T-helper 1 cell treated with Interleukin-12 subunit alpha and Interleukin-12 subunit beta and Interleukin-4 antibody, amounts not matched to agents 30 μg/mL and 1 μg/mL, for 36 hours (primary cell): ENCODE measurements around the gene MROH8.
A peak's percentile ranks its signal among the peaks of the same experiment; 100 is the strongest.
"Not testable (repeated sequence)": the region's sequence is repeated elsewhere in the genome, so short reads cannot be mapped to it uniquely, and the experiment has no call there.

ENCODE experiments used
- H3K27ac Mint-ChIP-seq: one replicate; pipeline ENCODE4 v1.8.0; 2021; ENCODE audit warnings: mild to moderate bottlenecking, mixed read lengths
- H3K27me3 Mint-ChIP-seq: one replicate; pipeline ENCODE4 v1.8.0; 2021; ENCODE audit warnings: low read depth, mixed read lengths
- H3K36me3 Mint-ChIP-seq: one replicate; pipeline ENCODE4 v1.8.0; 2021; ENCODE audit warnings: low read depth, mixed read lengths
- H3K4me1 Mint-ChIP-seq: one replicate; pipeline ENCODE4 v1.8.0; 2021; ENCODE audit warnings: low read depth, mixed read lengths
- H3K4me3 Mint-ChIP-seq: one replicate; pipeline ENCODE4 v1.8.0; 2021; ENCODE audit warnings: mild to moderate bottlenecking, moderate library complexity, mixed read lengths
- H3K9me3 Mint-ChIP-seq: one replicate; pipeline ENCODE4 v1.8.0; 2021; ENCODE audit warnings: mixed read lengths

The MROH8 gene

DNA sequence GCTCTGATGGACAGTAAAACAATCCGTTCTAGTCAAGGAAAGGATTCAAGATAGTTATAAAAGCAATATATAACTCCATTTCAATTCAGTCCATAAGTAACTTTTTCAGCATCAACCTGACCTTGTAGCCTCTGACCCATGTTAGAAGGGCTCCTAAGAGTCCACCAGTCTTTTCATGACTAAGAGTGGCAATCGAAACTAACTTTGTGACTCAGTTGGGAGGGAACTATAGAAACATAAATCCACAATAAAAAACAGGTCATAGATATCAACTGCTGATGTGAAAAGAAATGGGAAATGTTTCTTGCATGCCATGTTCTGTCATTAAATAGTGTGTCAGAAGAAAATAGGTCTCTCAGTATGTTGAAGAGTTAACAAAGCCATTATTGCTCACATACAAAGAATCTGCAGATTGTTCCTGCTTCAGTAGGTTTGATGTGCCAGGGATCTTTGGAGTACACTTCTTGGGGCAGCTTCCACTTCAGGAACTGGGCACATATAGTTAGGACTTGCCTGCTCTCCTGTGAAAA lies 67.4 kb downstream of the MROH8 start:
- Mint-ChIP-seq H3K27ac (no peak overlapping the region), H3K9me3 (no peaks in the 10 kb centered on the region), H3K4me1 (no peaks in the 10 kb centered on the region), H3K4me3 (no peak overlapping the region), H3K27me3 (peaks cover 9% of the 10 kb centered on the region), H3K36me3 (no peaks in the 10 kb centered on the region)

GRCh38 chr20:37108676-37109075 lies 70.7 kb downstream of the MROH8 start:
- H3K4me3 Mint-ChIP-seq, result no peak overlapping the region
- no peak overlapping the region for H3K27ac Mint-ChIP-seq
- no peaks in the 10 kb centered on the region for H3K4me1 Mint-ChIP-seq
- H3K27me3 Mint-ChIP-seq, result no peaks in the 10 kb centered on the region
- no peaks in the 10 kb centered on the region for H3K9me3 Mint-ChIP-seq
- no peaks in the 10 kb centered on the region for H3K36me3 Mint-ChIP-seq

- no peak overlapping the region for H3K4me3 Mint-ChIP-seq
- H3K4me1 Mint-ChIP-seq, result no peaks in the 10 kb centered on the region
- H3K9me3 Mint-ChIP-seq, result no peaks in the 10 kb centered on the region
- H3K27ac Mint-ChIP-seq, result no peak overlapping the region
- peaks cover 12% of the 10 kb centered on the region for H3K27me3 Mint-ChIP-seq
- H3K36me3 Mint-ChIP-seq, result no peaks in the 10 kb centered on the region
Measured at GRCh38 chr20:37102571-37102970, 76.8 kb downstream of the MROH8 start.

- Mint-ChIP-seq H3K4me1 (peaks cover 21% of the 10 kb centered on the region), H3K9me3 (no peaks in the 10 kb centered on the region), H3K27me3 (peaks cover 9% of the 10 kb centered on the region), H3K36me3 (peaks cover 13% of the 10 kb centered on the region), H3K4me3 (peak overlapping the region; percentile 94), H3K27ac (peak overlapping the region; percentile 99)
Measured at GRCh38 chr20:37096415-37097041, 82.8 kb downstream of the MROH8 start.

GRCh38 chr20:37095599-37096414 lies 83.5 kb downstream of the MROH8 start, which contains the start of gene RBL1:
Gene RBL1, minus strand, starts transcription at chr20:37095997. Its CDS starts 69 bp downstream, at chr20:37095928.
- Mint-ChIP-seq H3K4me1 (peaks cover 23% of the 10 kb centered on the region), H3K27ac (peak within 1 kb of the TSS; percentile 99), H3K36me3 (peaks cover 17% of the 10 kb centered on the region), H3K27me3 (peaks cover 4% of the 10 kb centered on the region), H3K9me3 (no peaks in the 10 kb centered on the region), H3K4me3 (peak within 1 kb of the TSS; percentile 98)

DNA sequence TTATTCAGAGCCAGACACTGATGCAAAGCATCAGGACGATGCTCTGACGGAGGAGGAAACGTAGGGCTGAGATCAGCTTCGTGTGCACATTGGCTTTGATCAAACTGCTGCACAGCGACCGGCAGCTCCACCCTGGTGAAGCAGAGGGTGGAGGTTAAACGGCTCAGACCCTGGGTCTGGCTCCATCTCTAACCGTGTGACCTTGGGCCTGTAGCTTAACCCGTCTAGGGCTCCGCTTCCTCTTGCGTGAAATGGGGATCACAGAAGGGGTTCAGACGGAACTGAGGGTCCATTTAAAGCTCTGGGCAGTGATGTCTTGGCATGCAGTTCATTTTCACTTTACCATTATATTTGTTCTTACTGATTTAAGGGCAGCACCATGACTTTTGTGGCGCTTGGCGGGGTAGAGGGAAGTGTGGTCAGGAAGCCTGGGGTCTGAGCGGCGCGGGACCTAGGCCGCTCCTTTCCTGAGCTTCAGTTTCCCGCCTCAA lies 84.2 kb downstream of the MROH8 start:
- Mint-ChIP-seq H3K27me3 (peaks cover 4% of the 10 kb centered on the region), H3K27ac (peak overlapping the region; percentile 97), H3K4me1 (peaks cover 26% of the 10 kb centered on the region), H3K36me3 (peaks cover 17% of the 10 kb centered on the region), H3K9me3 (no peaks in the 10 kb centered on the region), H3K4me3 (peak overlapping the region; percentile 98)

DNA sequence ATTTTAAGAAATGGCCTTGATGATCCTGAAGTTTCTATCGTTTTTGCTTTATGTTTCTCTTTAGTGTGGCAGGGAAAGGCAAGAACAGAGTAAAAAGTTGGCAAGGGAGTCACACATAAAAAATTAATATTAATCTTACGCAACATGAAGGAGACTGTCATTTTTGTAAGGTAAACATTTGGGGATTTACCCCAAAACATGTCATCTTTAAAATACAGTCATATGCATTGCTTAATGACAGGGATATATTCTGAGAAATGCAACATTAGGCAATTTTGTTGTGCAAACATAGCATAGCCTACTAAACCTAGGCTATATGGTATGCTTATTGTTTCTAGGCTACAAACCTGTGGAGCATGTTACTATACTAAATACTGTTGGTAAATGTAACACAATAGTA lies 88.9 kb downstream of the MROH8 start:
- Mint-ChIP-seq H3K27me3 (no peaks in the 10 kb centered on the region), H3K4me1 (peaks cover 21% of the 10 kb centered on the region), H3K36me3 (peaks cover 33% of the 10 kb centered on the region), H3K27ac (no peak overlapping the region), H3K4me3 (no peak overlapping the region), H3K9me3 (no peaks in the 10 kb centered on the region)

- Mint-ChIP-seq H3K36me3 (peaks cover 28% of the 10 kb centered on the region), H3K27ac (no peak overlapping the region), H3K4me1 (peaks cover 17% of the 10 kb centered on the region), H3K9me3 (no peaks in the 10 kb centered on the region), H3K27me3 (no peaks in the 10 kb centered on the region), H3K4me3 (no peak overlapping the region)
Measured at GRCh38 chr20:37081717-37082289, 97.5 kb downstream of the MROH8 start.

GRCh38 chr20:37077009-37077408 lies 102.3 kb downstream of the MROH8 start:
- H3K27me3 Mint-ChIP-seq, result no peaks in the 10 kb centered on the region
- peaks cover 33% of the 10 kb centered on the region for H3K36me3 Mint-ChIP-seq
- H3K9me3 Mint-ChIP-seq, result no peaks in the 10 kb centered on the region
- H3K4me1 Mint-ChIP-seq, result peaks cover 31% of the 10 kb centered on the region
- H3K4me3 Mint-ChIP-seq, result no peak overlapping the region
- H3K27ac Mint-ChIP-seq, result no peak overlapping the region

- H3K4me1 Mint-ChIP-seq, result peaks cover 32% of the 10 kb centered on the region
- no peaks in the 10 kb centered on the region for H3K27me3 Mint-ChIP-seq
- H3K4me3 Mint-ChIP-seq, result no peak overlapping the region
- H3K36me3 Mint-ChIP-seq, result peaks cover 30% of the 10 kb centered on the region
- no peaks in the 10 kb centered on the region for H3K9me3 Mint-ChIP-seq
- no peak overlapping the region for H3K27ac Mint-ChIP-seq
Measured at GRCh38 chr20:37075932-37076685, 103.2 kb downstream of the MROH8 start.

GRCh38 chr20:37072293-37073196 lies 106.8 kb downstream of the MROH8 start:
- Mint-ChIP-seq H3K27me3 (no peaks in the 10 kb centered on the region), H3K4me3 (no peak overlapping the region)

GRCh38 chr20:37071481-37071911 lies 107.9 kb downstream of the MROH8 start:
- H3K9me3 Mint-ChIP-seq, result no peaks in the 10 kb centered on the region
- H3K4me1 Mint-ChIP-seq, result peaks cover 30% of the 10 kb centered on the region
- H3K27me3 Mint-ChIP-seq, result no peaks in the 10 kb centered on the region
- peak overlapping the region; percentile 82 for H3K27ac Mint-ChIP-seq
- peak overlapping the region; percentile 36 for H3K4me3 Mint-ChIP-seq
- H3K36me3 Mint-ChIP-seq, result peaks cover 23% of the 10 kb centered on the region

More at GRCh38 chr20:37072293-37073196, 106.8 kb downstream of the MROH8 start:
- H3K9me3 Mint-ChIP-seq, result no peaks in the 10 kb centered on the region
- peaks cover 32% of the 10 kb centered on the region for H3K4me1 Mint-ChIP-seq
- H3K36me3 Mint-ChIP-seq, result peaks cover 19% of the 10 kb centered on the region
- H3K27ac Mint-ChIP-seq, result peak overlapping the region; percentile 82

GRCh38 chr20:37069563-37069962 lies 109.8 kb downstream of the MROH8 start:
- Mint-ChIP-seq H3K36me3 (peaks cover 25% of the 10 kb centered on the region), H3K4me1 (peaks cover 25% of the 10 kb centered on the region)
- not testable (repeated sequence) for H3K4me3 Mint-ChIP-seq, H3K27ac Mint-ChIP-seq, H3K9me3 Mint-ChIP-seq, H3K27me3 Mint-ChIP-seq
